IPS-18c (cell line): ENCODE data around the gene LNX2.

ENCODE experiments used
- H3K4me3 ChIP-seq: 2 replicates; pipeline ENCODE4 v1.7.0; 2013; ENCODE audit warnings: low read depth, mild to moderate bottlenecking, low read length, moderate library complexity; ENCODE audit not compliant: insufficient read depth
- H3K9me3 ChIP-seq: one replicate; pipeline ENCODE4 v1.6.1; 2013; ENCODE audit warnings: mild to moderate bottlenecking, low read length, moderate library complexity; ENCODE audit not compliant: control insufficient read depth, insufficient read depth

Gene LNX2

DNA sequence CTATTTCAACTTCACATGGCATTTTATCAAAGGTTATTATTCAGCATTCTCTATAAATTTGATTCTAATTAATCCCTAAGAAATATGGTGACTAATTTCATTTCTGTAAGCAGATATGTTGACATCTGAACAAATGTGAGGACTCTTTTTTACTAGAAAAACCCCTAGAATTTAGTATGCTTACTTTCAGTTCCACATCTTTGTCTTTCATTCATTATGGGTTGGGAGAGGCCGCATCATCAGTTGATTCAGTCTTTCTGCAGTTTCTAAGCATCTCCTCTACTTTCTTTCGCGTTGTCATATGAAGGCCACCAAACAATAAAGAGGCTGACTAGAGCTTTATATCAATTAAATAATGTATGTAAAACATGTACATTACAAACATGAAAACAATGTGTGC lies 114.5 kb downstream of the LNX2 start:
- Histone ChIP-seq H3K9me3 (no peaks in the 10 kb centered on the region), H3K4me3 (no peak overlapping the region)

DNA sequence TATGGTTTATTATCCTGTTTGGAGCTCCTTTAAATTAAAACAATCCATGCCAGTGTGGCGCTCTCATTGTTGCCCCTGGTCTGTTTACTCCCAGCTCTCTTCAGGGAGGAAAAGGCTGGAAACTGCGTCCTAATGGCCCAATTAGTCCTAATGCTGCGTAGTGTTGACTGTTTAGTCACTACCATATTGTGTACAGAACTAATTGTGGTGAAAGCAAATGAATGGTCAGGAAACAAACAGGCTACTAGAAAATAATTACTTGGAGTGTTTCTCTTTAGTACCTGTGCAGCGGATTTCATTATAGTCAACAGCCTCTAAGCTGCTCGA lies 115.5 kb downstream of the LNX2 start:
- no peaks in the 10 kb centered on the region for H3K9me3 ChIP-seq
- H3K4me3 ChIP-seq, result no peak overlapping the region

DNA sequence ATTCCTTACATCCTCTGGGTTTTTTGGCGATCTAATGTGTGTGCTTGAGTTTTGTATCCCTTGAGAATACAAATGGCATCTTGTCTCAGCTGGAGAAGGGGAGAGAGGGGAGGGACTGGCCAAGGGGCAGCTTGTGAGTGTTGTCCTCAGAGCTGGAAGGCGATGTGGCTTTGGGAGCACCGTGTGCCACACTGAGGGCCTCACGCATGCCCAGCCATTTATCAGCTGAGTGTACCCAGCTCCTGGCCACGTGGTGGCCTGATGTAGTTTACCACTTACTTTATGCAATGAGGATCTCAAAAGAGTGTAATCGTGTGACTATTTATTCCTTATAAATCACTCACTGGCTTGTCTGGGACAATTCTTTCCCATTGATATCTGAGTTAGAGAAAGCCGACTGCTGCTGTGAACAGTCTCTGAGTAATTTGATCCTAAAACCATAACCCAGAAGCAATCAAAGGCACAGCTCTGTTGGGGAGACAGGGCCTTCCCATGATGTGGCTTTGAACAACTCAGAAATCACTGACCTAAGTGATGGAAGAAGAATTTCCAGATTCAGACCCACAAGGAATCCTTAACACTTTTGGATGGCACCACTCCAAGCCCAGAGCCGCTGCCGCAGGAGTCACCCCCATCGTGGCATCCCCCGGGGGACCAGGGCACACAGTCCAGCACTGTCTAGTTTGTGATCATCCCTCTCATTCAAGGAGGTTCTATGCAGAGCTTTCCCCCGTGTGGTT lies 116.0 kb downstream of the LNX2 start:
- no peak overlapping the region for H3K4me3 ChIP-seq
- H3K9me3 ChIP-seq, result no peaks in the 10 kb centered on the region

GRCh38 chr13:27500806-27501534 lies 119.4 kb downstream of the LNX2 start:
- H3K4me3 ChIP-seq, result no peak overlapping the region
- H3K9me3 ChIP-seq, result no peaks in the 10 kb centered on the region

DNA sequence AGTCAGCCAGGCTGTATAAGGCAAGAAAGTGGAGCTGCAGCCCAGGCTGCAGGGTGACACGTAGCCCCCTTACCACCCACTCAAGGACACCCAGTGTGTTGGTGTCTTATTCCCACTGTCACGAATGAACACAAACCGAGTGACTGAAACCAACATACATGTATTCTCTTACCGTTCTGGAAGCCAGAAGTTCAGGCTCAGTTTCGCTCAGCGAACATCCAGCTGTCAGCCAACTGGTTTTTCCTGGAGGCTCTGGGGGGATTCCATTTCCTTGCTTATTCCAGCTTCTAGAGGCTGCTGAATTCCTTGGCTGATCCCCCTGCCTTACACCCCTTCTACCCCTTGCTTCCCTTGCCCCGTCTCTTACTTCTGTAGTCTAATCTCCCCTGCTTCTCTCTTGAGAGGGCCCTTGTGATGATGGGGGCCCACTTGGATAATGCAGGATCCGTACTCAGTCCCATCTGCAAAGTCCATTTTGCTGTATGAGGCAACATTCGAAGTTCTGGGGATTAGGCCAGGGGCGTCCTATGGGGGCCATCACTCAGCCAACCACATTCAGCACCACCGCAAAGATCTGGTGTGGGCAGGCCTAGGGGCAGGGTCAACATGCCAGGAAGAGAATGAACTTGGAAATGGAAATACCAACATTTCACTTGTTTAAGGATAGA lies 122.6 kb downstream of the LNX2 start:
- Histone ChIP-seq H3K9me3 (no peaks in the 10 kb centered on the region), H3K4me3 (no peak overlapping the region)

DNA sequence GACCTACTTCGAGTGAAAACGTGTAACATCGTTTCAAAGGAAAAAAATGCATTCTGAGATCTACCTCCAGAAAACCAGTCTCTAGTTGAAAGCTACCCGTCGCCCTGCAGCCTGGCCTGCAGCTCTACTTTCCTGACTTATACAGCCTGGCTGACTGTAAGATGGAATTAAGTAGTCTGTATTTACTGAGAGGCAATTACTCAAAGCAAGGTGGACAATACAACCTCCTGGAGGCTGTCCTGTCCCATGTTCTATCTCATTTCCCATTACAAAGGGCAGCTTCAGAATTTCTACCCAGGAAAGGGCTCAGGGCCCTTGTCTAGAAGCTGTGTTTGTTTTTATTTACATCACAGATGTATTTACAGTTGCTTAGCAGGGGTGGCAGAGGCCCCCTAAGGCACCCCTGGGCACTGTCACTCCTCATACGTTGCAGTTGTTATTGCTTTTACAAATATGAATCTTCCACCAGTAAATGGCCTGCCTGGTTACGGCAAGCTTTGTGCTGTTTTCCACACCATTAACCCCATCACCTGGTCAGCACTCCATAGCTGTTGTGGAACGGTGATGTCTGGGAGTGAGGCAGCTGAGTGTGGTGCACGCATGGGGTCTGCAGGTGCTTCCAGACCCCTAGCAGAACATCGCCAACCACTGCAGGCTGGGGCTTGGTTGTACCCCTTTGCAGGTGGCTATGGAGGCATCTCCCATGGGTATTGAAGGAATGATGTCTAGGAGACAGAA lies 123.6 kb downstream of the LNX2 start:
- Histone ChIP-seq H3K9me3 (no peaks in the 10 kb centered on the region), H3K4me3 (no peak overlapping the region)

- Histone ChIP-seq H3K9me3 (no peaks in the 10 kb centered on the region), H3K4me3 (no peak overlapping the region)
Measured at GRCh38 chr13:27496006-27496405, 124.3 kb downstream of the LNX2 start.
